ENCODE data around the gene TSPAN11. TPM values are rescaled to one million over a fixed set of nuclear protein-coding genes. Genes with fewer than 3 reads are reported as not detected.

TSPAN11 gene
- total and polyA plus RNA-seq, 4 donors = 0.13 to 1.2 (median 0.44) TPM

DNA sequence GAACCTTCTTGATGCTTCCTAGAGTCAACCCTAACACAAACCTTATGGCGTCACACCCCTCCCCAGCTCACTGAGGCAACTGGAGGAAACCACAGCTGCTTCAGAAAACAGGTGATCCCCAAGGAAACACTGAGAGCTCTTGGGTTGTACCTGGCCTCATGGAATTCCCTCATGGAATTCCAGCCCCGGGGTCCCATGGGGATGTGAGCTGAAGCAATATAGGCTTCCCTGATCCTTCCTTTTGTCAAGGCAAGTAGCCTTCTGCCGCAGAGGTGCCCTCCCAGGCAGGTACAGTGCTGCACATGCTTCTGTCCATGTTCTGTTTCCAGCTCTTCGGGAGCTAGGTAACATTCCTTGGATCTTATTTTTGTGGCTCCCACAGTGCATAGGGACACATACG, 47.3 kb downstream of the TSPAN11 start:
- WGBS = 82% methylated on average over 5 of the region's 5 CpGs
- TF ChIP-seq EGR1 (IDR thresholded peaks at IDR 0.05; ENCODE audit: low read depth in 2 of 2) (no peak), JUND (IDR thresholded peaks at IDR 0.05) (no peak), HNF4G (IDR thresholded peaks at IDR 0.05) (no peak), GABPA (IDR thresholded peaks at IDR 0.05 in 1 of 2, conservative IDR thresholded peaks at IDR 0.05 in 1 of 2) (no peak), FOXA2 (IDR thresholded peaks at IDR 0.05) (no peak), TAF1 (conservative IDR thresholded peaks at IDR 0.05) (no peak), RAD21 (IDR thresholded peaks at IDR 0.05) (no peak), RXRA (IDR thresholded peaks at IDR 0.05) (no peak), NR2F2 (IDR thresholded peaks at IDR 0.05) (no peak), HNF4A (conservative IDR thresholded peaks at IDR 0.05) (no peak), FOXA1 (IDR thresholded peaks at IDR 0.05) (no peak), YY1 (IDR thresholded peaks at IDR 0.05) (no peak)
- TF ChIP-seq, protein P1, sequence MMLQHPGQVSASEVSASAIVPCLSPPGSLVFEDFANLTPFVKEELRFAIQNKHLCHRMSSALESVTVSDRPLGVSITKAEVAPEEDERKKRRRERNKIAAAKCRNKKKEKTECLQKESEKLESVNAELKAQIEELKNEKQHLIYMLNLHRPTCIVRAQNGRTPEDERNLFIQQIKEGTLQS (IDR thresholded peaks at IDR 0.05) = no peak
- TF ChIP-seq, protein P2, sequence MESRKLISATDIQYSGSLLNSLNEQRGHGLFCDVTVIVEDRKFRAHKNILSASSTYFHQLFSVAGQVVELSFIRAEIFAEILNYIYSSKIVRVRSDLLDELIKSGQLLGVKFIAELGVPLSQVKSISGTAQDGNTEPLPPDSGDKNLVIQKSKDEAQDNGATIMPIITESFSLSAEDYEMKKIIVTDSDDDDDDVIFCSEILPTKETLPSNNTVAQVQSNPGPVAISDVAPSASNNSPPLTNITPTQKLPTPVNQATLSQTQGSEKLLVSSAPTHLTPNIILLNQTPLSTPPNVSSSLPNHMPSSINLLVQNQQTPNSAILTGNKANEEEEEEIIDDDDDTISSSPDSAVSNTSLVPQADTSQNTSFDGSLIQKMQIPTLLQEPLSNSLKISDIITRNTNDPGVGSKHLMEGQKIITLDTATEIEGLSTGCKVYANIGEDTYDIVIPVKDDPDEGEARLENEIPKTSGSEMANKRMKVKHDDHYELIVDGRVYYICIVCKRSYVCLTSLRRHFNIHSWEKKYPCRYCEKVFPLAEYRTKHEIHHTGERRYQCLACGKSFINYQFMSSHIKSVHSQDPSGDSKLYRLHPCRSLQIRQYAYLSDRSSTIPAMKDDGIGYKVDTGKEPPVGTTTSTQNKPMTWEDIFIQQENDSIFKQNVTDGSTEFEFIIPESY (IDR thresholded peaks at IDR 0.05) = no peak
- TF ChIP-seq, protein P3, sequence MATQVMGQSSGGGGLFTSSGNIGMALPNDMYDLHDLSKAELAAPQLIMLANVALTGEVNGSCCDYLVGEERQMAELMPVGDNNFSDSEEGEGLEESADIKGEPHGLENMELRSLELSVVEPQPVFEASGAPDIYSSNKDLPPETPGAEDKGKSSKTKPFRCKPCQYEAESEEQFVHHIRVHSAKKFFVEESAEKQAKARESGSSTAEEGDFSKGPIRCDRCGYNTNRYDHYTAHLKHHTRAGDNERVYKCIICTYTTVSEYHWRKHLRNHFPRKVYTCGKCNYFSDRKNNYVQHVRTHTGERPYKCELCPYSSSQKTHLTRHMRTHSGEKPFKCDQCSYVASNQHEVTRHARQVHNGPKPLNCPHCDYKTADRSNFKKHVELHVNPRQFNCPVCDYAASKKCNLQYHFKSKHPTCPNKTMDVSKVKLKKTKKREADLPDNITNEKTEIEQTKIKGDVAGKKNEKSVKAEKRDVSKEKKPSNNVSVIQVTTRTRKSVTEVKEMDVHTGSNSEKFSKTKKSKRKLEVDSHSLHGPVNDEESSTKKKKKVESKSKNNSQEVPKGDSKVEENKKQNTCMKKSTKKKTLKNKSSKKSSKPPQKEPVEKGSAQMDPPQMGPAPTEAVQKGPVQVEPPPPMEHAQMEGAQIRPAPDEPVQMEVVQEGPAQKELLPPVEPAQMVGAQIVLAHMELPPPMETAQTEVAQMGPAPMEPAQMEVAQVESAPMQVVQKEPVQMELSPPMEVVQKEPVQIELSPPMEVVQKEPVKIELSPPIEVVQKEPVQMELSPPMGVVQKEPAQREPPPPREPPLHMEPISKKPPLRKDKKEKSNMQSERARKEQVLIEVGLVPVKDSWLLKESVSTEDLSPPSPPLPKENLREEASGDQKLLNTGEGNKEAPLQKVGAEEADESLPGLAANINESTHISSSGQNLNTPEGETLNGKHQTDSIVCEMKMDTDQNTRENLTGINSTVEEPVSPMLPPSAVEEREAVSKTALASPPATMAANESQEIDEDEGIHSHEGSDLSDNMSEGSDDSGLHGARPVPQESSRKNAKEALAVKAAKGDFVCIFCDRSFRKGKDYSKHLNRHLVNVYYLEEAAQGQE (IDR thresholded peaks at IDR 0.05) = no peak
- TF ChIP-seq, protein P4, sequence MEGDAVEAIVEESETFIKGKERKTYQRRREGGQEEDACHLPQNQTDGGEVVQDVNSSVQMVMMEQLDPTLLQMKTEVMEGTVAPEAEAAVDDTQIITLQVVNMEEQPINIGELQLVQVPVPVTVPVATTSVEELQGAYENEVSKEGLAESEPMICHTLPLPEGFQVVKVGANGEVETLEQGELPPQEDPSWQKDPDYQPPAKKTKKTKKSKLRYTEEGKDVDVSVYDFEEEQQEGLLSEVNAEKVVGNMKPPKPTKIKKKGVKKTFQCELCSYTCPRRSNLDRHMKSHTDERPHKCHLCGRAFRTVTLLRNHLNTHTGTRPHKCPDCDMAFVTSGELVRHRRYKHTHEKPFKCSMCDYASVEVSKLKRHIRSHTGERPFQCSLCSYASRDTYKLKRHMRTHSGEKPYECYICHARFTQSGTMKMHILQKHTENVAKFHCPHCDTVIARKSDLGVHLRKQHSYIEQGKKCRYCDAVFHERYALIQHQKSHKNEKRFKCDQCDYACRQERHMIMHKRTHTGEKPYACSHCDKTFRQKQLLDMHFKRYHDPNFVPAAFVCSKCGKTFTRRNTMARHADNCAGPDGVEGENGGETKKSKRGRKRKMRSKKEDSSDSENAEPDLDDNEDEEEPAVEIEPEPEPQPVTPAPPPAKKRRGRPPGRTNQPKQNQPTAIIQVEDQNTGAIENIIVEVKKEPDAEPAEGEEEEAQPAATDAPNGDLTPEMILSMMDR (IDR thresholded peaks at IDR 0.05; ENCODE audit: low read depth, low read length, missing input control) = no peak
- no peak for DNase-seq (ENCODE audit: low spot score)

More for the DNA sequence above, 47.3 kb downstream of the TSPAN11 start:
- H3K27me3 ChIP-seq (ENCODE audit: control insufficient read depth in 4 of 4, insufficient read depth in 4 of 4, low read length in 3 of 4) = peaks cover 0 to 8% (median 0%) of the 10 kb centered on the region in 4 donors
- H3K9me3 ChIP-seq (ENCODE audit: control insufficient read depth in 4 of 4, low read length in 3 of 4) = no peaks in the 10 kb centered on the region
- no peaks in the 10 kb centered on the region for H3K4me1 ChIP-seq (ENCODE audit: control insufficient read depth in 4 of 4, insufficient read depth in 4 of 4, low read length in 3 of 4)
- H3K27ac ChIP-seq (ENCODE audit: low read depth in 1 of 2, low read length in 2 of 2) = no peak overlapping the region
- H3K9ac ChIP-seq (ENCODE audit: low read depth in 1 of 2, low read length in 2 of 2) = no peak overlapping the region
- H3K4me3 ChIP-seq (ENCODE audit: low read depth in 1 of 3, low read length in 3 of 3) = no peak overlapping the region
- no peaks in the 10 kb centered on the region for H3K36me3 ChIP-seq (ENCODE audit: control insufficient read depth in 4 of 4, insufficient read depth in 3 of 4, low read depth in 1 of 4, low read length in 3 of 4)
